Naive thymus-derived CD4-positive, alpha-beta T cell (primary cell): ENCODE results near the gene USP4. TPM values are rescaled to one million over a fixed set of nuclear protein-coding genes. Genes with fewer than 3 reads are reported as not detected.
"Not testable (repeated sequence)": the region's sequence is repeated elsewhere in the genome, so short reads cannot be mapped to it uniquely, and the experiment has no call there.

Experiments used
- ATAC-seq: fragments of 150-1000 bp; cut with Tn5 transposase; 2 replicates; pipeline ENCODE4 v1.10.0; 2021; ENCODE audit warnings: mild to moderate bottlenecking, moderate library complexity
- CTCF ChIA-PET: fragments of 350-600 bp; sonication (Branson Sonifier 250); formaldehyde crosslinking; loops from one replicate; lab custom pipeline; 2021; ENCODE audit warnings: antibody characterized with exemption; lab: Charles Lee
- POLR2A ChIA-PET: fragments of 350-600 bp; sonication (Branson Sonifier 250); formaldehyde crosslinking; loops from one replicate; lab custom pipeline; 2021; ENCODE audit warnings: antibody characterized with exemption, inconsistent platforms; lab: Charles Lee
- DNase-seq, 9 donors: peaks; one replicate each; pipeline versions ENCODE4 v3.0.0 to v3.0.0-alpha.2; 2020 to 2022; ENCODE audit warnings: mixed read lengths in 1 of 9
- H3K27ac ChIP-seq: one replicate; pipeline ENCODE4 v1.7.0; 2013; ENCODE audit warnings: mild to moderate bottlenecking, low read depth, low read length, moderate library complexity
- H3K27me3 ChIP-seq, 2 donors: one replicate each; pipeline ENCODE4 v1.7.0; 2013; ENCODE audit warnings: low read length in 2 of 2, mild to moderate bottlenecking in 2 of 2, moderate library complexity in 2 of 2; ENCODE audit not compliant: control insufficient read depth in 2 of 2, insufficient read depth in 2 of 2
- H3K36me3 ChIP-seq, 3 experiments: 1 replicate in 2 of 3; 2 replicates in 1 of 3; pipeline ENCODE4 v1.7.0; 2013; ENCODE audit warnings: low read length in 3 of 3, mild to moderate bottlenecking in 3 of 3, moderate library complexity in 1 of 3; ENCODE audit not compliant: insufficient read depth in 3 of 3, control insufficient read depth in 2 of 3
- H3K4me1 ChIP-seq, 2 donors: one replicate each; pipeline ENCODE4 v1.7.0; 2013; ENCODE audit warnings: low read length in 2 of 2, mild to moderate bottlenecking in 2 of 2, moderate library complexity in 1 of 2; ENCODE audit not compliant: control insufficient read depth in 2 of 2, insufficient read depth in 2 of 2
- H3K4me3 ChIP-seq: 2 replicates; pipeline ENCODE4 v1.7.0; 2013; ENCODE audit warnings: mild to moderate bottlenecking, low read length
- H3K9me3 ChIP-seq, 3 experiments: 1 replicate in 2 of 3; 2 replicates in 1 of 3; pipeline ENCODE4 v1.7.0; 2013; ENCODE audit warnings: low read length in 3 of 3; ENCODE audit not compliant: control insufficient read depth in 2 of 3
- H3K27ac Mint-ChIP-seq, 9 donors: one replicate each; pipeline ENCODE4 v1.8.0; 2020 to 2022; ENCODE audit warnings: mixed read lengths in 9 of 9, mild to moderate bottlenecking in 8 of 9, moderate library complexity in 5 of 9, inconsistent platforms in 2 of 9
- H3K27me3 Mint-ChIP-seq, 5 donors: one replicate each; pipeline ENCODE4 v1.8.0; 2021 to 2022; ENCODE audit warnings: mixed read lengths in 5 of 5, mild to moderate bottlenecking in 1 of 5
- H3K36me3 Mint-ChIP-seq, 5 donors: one replicate each; pipeline ENCODE4 v1.8.0; 2020 to 2022; ENCODE audit warnings: mixed read lengths in 5 of 5, mild to moderate bottlenecking in 3 of 5, inconsistent platforms in 1 of 5
- H3K4me1 Mint-ChIP-seq, 7 donors: one replicate each; pipeline ENCODE4 v1.8.0; 2020 to 2022; ENCODE audit warnings: mixed read lengths in 7 of 7, mild to moderate bottlenecking in 3 of 7, inconsistent platforms in 1 of 7
- H3K4me3 Mint-ChIP-seq, 10 donors: one replicate each; pipeline ENCODE4 v1.8.0; 2020 to 2022; ENCODE audit warnings: mild to moderate bottlenecking in 10 of 10, mixed read lengths in 10 of 10, moderate library complexity in 6 of 10, inconsistent platforms in 2 of 10
- H3K9me3 Mint-ChIP-seq, 11 donors: one replicate each; pipeline ENCODE4 v1.8.0; 2020 to 2022; ENCODE audit warnings: mixed read lengths in 11 of 11, mild to moderate bottlenecking in 4 of 11, inconsistent platforms in 1 of 11, moderate library complexity in 1 of 11
- intact Hi-C, 2 donors: fragments of 100-400 bp; cut with micrococcal nuclease; formaldehyde crosslinking; loops; one replicate each; pipeline ENCODE4 v1.15.1; 2023
- polyA plus RNA-seq, 2 donors: library from polyadenylated mRNA; unstranded; fragments of 300-500 nt; fragmentation: Illumina TruSeq; gene quantifications; one replicate each; pipeline ENCODE4 v1.2.3, GENCODE V29; 2021
- total RNA-seq, 6 experiments: library from RNA in 5 of 6; stranded (reverse) in 5 of 6; gene quantifications; 1 replicate in 5 of 6; 2 replicates in 1 of 6; pipeline ENCODE4 v1.2.3 and lab custom pipeline; 2021 to 2026

Gene USP4
- total and polyA plus RNA-seq, 7 experiments from 2014 or later, result 54.6 to 135 (median 100) TPM

DNA sequence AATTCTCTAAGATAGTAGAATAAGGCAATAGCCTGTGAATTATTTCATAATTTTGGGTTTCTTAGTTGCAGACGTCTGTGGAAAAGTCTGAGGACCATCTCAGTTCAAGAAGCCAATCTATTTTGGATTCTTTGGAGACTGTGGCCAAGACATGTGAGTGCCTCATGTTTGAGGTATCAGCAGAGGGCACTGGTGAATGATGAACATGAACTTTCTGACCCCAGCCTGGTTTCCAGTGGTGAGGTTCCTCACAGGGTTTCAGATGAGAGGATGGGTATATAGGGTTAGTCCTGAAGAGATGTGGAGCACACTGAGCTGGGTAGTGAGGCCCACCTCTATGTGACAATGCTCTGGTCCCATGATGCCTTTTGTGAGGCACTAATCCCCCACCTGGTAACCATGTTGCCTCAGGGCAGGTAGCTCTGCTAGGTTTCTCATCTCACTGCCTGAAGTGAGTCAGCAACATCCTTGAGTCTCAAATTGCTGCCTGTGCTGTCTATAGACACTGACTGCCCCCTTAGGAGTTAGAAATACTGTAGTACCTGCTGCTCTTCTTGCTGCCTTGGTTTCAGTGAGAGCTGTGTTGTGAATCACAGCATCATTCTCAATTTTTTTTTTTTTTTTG is 95.2 kb downstream of the USP4 start:
- no peaks in the 10 kb centered on the region for H3K9me3 ChIP-seq
- no peak for DNase-seq
- Mint-ChIP-seq H3K4me1 (no peaks in the 10 kb centered on the region), H3K27me3 (peaks cover 0 to 9% (median 0%) of the 10 kb centered on the region in 5 donors), H3K36me3 (no peaks in the 10 kb centered on the region), H3K27ac (no peak overlapping the region), H3K9me3 (peaks cover 0 to 3% (median 0%) of the 10 kb centered on the region in 11 donors), H3K4me3 (no peak overlapping the region)
- no peaks in the 10 kb centered on the region for H3K4me1 ChIP-seq
- intact Hi-C loops, result no loop called here
- H3K4me3 ChIP-seq, result no peak overlapping the region
- no peaks in the 10 kb centered on the region for H3K36me3 ChIP-seq
- no peak overlapping the region for H3K27ac ChIP-seq
- CTCF ChIA-PET, result no interaction called here
- POLR2A ChIA-PET, result no interaction called here
- no peak for ATAC-seq
- no peaks in the 10 kb centered on the region for H3K27me3 ChIP-seq

DNA sequence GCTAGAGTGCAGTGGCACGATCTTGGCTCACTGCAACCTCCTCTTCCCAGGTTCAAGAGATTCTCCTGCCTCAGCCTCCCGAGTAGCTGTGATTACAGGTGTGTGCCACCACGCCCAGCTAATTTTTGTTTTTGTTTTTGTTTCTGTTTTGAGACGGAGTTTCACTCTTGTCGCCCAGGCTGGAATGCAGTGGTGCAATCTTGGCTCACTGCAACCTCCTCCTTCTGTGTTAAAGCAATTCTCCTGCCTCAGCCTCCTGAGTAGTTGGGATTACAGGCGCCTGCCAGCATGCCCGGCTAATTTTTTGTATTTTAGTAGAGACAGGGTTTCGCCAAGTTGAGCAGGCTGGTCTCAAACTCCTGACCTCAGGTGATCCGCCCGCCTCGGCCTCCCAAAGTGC is 99.8 kb downstream of the USP4 start:
- ATAC-seq, H3K9me3 Mint-ChIP-seq, intact Hi-C loops, H3K36me3 ChIP-seq, H3K27me3 ChIP-seq, H3K4me3 Mint-ChIP-seq, H3K9me3 ChIP-seq, H3K27ac Mint-ChIP-seq, H3K4me1 ChIP-seq, H3K27ac ChIP-seq, H3K36me3 Mint-ChIP-seq, POLR2A ChIA-PET, DNase-seq, H3K4me1 Mint-ChIP-seq, CTCF ChIA-PET, H3K4me3 ChIP-seq: not testable (repeated sequence)
- peaks cover 0 to 11% (median 4%) of the 10 kb centered on the region in 5 donors for H3K27me3 Mint-ChIP-seq

DNA sequence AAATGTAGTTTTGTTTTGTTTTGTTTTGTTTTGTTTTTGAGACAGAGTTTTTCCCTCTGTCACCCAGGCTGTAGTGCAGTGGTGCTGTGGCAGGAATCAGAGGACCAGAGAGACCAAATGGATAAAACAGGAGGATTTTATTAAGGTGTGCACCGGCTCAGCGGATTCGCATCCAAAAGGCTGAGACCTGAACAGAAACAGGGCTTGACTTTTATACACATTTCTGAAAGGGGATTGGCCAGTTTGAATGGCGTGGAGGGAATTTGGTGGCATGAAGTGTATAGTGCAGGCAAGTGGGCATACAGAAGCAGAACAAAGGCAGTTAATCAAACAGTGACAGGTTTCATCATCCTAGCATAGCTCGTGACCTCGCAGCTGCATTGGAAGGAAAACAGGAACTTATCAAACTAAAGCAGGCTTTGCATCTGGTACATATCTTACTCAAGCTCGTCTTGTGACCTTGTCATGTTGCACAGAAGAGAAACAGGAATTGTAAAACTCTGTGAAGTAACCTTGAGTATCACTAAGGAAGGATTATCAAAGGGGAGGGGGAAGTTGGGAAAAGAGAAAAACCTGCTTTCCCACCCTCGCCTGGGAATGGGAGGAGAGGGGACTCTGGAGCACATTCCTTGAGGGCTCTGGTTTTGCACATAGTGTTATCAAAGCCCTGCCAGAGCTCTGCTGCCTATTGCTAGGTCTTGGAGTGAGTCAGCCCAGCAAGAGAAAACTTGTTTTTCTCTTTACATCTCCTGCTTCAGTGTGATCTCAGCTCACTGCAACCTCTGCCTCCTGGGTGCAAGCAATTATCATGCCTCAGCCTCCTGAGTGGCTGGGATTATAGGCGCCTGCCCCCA is 101.4 kb downstream of the USP4 start:
- POLR2A ChIA-PET, result no interaction called here
- Histone ChIP-seq H3K9me3 (peaks cover 0 to 9% (median 0%) of the 10 kb centered on the region in 3 experiments), H3K4me1 (no peaks in the 10 kb centered on the region), H3K27me3 (no peaks in the 10 kb centered on the region), H3K27ac (no peak overlapping the region), H3K36me3 (no peaks in the 10 kb centered on the region), H3K4me3 (no peak overlapping the region)
- ATAC-seq (peak; percentile 88), DNase-seq (no peak)
- CTCF ChIA-PET, result interaction anchor here (0.8 kb wide), 1 partner anchor 17 kb away, joined by 4 read pairs; no protein-coding TSS in a partner anchor
- Mint-ChIP-seq H3K4me3 (no peak overlapping the region), H3K4me1 (no peaks in the 10 kb centered on the region), H3K36me3 (peaks cover 0 to 8% (median 6%) of the 10 kb centered on the region in 5 donors), H3K9me3 (peaks cover 0 to 22% (median 12%) of the 10 kb centered on the region in 11 donors), H3K27me3 (peaks cover 0 to 11% (median 4%) of the 10 kb centered on the region in 5 donors), H3K27ac (no peak overlapping the region)
- intact Hi-C loops, result no loop called here

DNA sequence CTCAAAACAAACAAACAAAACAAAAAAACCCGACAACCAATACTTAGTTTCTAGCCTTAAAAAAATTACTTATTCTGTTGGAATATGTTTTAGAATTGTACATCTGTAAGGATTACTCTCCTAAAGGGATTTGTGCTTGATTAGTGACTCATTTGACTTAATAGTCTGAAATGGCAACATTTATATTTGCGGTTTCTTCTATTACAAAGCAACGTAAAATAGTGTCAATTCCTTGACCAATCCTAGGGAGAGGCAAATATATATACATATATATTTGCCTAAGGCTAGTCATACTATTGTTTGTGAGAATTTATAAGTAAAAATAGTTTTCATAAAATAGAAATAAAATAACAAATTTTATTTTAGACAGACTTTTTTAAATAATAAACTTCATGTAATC is 102.5 kb downstream of the USP4 start:
- Mint-ChIP-seq H3K4me3 (no peak overlapping the region), H3K4me1 (no peaks in the 10 kb centered on the region), H3K27ac (no peak overlapping the region), H3K36me3 (peaks cover 0 to 17% (median 6%) of the 10 kb centered on the region in 5 donors), H3K9me3 (peaks cover 1 to 34% (median 19%) of the 10 kb centered on the region in 11 donors), H3K27me3 (peaks cover 0 to 11% (median 5%) of the 10 kb centered on the region in 5 donors)
- ATAC-seq (no peak), DNase-seq (no peak)
- Histone ChIP-seq H3K27ac (no peak overlapping the region), H3K27me3 (no peaks in the 10 kb centered on the region), H3K4me1 (no peaks in the 10 kb centered on the region), H3K4me3 (no peak overlapping the region), H3K9me3 (peaks cover 0 to 12% (median 0%) of the 10 kb centered on the region in 3 experiments), H3K36me3 (no peaks in the 10 kb centered on the region)
- ChIA-PET CTCF (no interaction called here), POLR2A (no interaction called here)
- intact Hi-C loops, result no loop called here

DNA sequence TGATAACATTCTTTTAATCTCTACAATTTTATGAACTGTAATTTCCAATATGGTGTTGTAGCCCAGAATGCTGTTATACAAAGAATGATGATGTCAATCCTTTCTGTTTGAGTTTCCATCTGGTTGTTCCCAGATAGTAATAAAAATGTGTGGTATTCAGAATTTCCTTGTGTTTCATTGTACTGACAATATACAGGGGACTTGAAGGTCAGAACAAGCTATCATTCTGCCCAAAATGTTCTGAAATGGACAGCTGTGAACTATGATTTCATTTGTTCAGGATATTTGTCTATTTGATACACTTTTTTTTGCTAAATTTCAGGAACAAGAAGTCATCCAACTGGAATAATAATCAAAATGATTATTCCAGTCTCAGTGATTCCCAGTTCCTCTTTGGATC is 103.6 kb downstream of the USP4 start:
- Histone ChIP-seq H3K27ac (no peak overlapping the region), H3K4me1 (no peaks in the 10 kb centered on the region), H3K27me3 (no peaks in the 10 kb centered on the region), H3K36me3 (no peaks in the 10 kb centered on the region), H3K9me3 (peaks cover 0 to 17% (median 0%) of the 10 kb centered on the region in 3 experiments), H3K4me3 (no peak overlapping the region)
- H3K4me1 Mint-ChIP-seq, result no peaks in the 10 kb centered on the region
- CTCF ChIA-PET, result no interaction called here
- peaks cover 5 to 45% (median 24%) of the 10 kb centered on the region in 11 donors for H3K9me3 Mint-ChIP-seq
- H3K36me3 Mint-ChIP-seq, result peaks cover 0 to 22% (median 12%) of the 10 kb centered on the region in 5 donors
- ATAC-seq (no peak), DNase-seq (no peak)
- POLR2A ChIA-PET, result no interaction called here
- no peak overlapping the region for H3K4me3 Mint-ChIP-seq
- peaks cover 0 to 12% (median 6%) of the 10 kb centered on the region in 5 donors for H3K27me3 Mint-ChIP-seq
- intact Hi-C loops, result no loop called here
- H3K27ac Mint-ChIP-seq, result no peak overlapping the region

DNA sequence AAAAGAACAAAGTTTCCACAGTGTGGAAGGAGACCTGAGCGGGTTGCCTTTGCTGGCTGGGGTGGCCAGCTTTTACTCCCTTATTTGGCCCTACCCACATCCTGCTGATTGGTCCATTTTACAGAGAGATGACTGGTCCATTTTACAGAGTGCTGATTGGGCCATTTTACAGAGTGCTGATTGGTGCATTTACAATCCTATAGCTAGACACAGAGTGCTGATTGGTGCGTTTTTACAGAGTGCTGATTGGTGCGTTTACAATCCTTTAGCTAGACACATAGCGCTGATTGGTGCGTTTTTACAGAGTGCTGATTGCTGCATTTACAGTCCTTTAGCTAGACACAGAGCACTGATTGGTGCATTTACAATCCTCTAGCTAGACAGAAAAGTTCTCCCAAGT is 111.0 kb downstream of the USP4 start:
- Mint-ChIP-seq H3K36me3 (peaks cover 8 to 38% (median 13%) of the 10 kb centered on the region in 5 donors), H3K27me3 (peaks cover 0 to 13% (median 10%) of the 10 kb centered on the region in 5 donors), H3K9me3 (peaks cover 20 to 79% (median 45%) of the 10 kb centered on the region in 11 donors)
- ATAC-seq, H3K36me3 ChIP-seq, H3K4me1 Mint-ChIP-seq, H3K4me1 ChIP-seq, H3K4me3 Mint-ChIP-seq, H3K27me3 ChIP-seq, H3K27ac ChIP-seq, DNase-seq, H3K27ac Mint-ChIP-seq, intact Hi-C loops, H3K4me3 ChIP-seq, CTCF ChIA-PET, POLR2A ChIA-PET: not testable (repeated sequence)
- H3K9me3 ChIP-seq, result peaks cover 0 to 21% (median 8%) of the 10 kb centered on the region in 3 experiments
